Mesenchymal stem cell (in vitro differentiated cells and primary cell): ENCODE data around the gene BST2.
A peak's percentile ranks its signal among the peaks of the same experiment; 100 is the strongest.

Source experiments
- DNase-seq: peaks from one replicate; pipeline ENCODE4 v3.0.0-alpha.2; 2013
- H2AFZ ChIP-seq: one replicate; pipeline ENCODE4 v1.6.1; 2013; ENCODE audit warnings: low read depth, mild to moderate bottlenecking, control low read depth, inconsistent platforms, low read length, moderate library complexity
- H2AK5ac ChIP-seq: 2 replicates; pipeline ENCODE4 v1.6.1; 2013; ENCODE audit warnings: low read length, moderate library complexity, mild to moderate bottlenecking, inconsistent platforms; ENCODE audit not compliant: severe bottlenecking
- H2BK120ac ChIP-seq: one replicate; pipeline ENCODE4 v1.6.1; 2013; ENCODE audit warnings: low read depth, mild to moderate bottlenecking, inconsistent platforms, low read length, moderate library complexity
- H2BK12ac ChIP-seq, 2 experiments: one replicate each; pipeline ENCODE4 v1.6.1; 2013; ENCODE audit warnings: inconsistent platforms in 2 of 2, low read length in 2 of 2, mild to moderate bottlenecking in 2 of 2, moderate library complexity in 2 of 2, control low read depth in 1 of 2
- H2BK15ac ChIP-seq: one replicate; pipeline ENCODE4 v1.6.1; 2013; ENCODE audit warnings: mild to moderate bottlenecking, low read depth, inconsistent platforms; ENCODE audit not compliant: poor library complexity, severe bottlenecking
- H2BK5ac ChIP-seq: 2 replicates; pipeline ENCODE4 v1.6.1; 2013; ENCODE audit warnings: low read depth, mild to moderate bottlenecking, low read length, control low read depth, inconsistent platforms; ENCODE audit not compliant: poor library complexity, severe bottlenecking
- H3K14ac ChIP-seq, 2 experiments: one replicate each; pipeline ENCODE4 v1.6.1; 2013; ENCODE audit warnings: inconsistent platforms in 2 of 2, low read length in 2 of 2, control low read depth in 1 of 2, mild to moderate bottlenecking in 1 of 2, moderate library complexity in 1 of 2
- H3K18ac ChIP-seq, 2 experiments: one replicate each; pipeline ENCODE4 v1.6.1; 2013; ENCODE audit warnings: inconsistent platforms in 2 of 2, low read length in 2 of 2, control low read depth in 1 of 2, low read depth in 1 of 2, mild to moderate bottlenecking in 1 of 2
- H3K23ac ChIP-seq, 2 experiments: one replicate each; pipeline ENCODE4 v1.6.1; 2013; ENCODE audit warnings: inconsistent platforms in 2 of 2, low read length in 2 of 2, mild to moderate bottlenecking in 2 of 2, moderate library complexity in 2 of 2, control low read depth in 1 of 2
- H3K27ac ChIP-seq: 2 replicates; pipeline ENCODE4 v1.5.1; 2013; ENCODE audit warnings: mild to moderate bottlenecking, moderate library complexity, low read length, control low read depth, inconsistent platforms; ENCODE audit not compliant: poor library complexity, severe bottlenecking
- H3K27me3 ChIP-seq, 2 experiments: 2 replicates each; pipeline versions ENCODE4 v1.6.1 to v1.7.0; 2013; ENCODE audit warnings: low read length in 2 of 2, mild to moderate bottlenecking in 2 of 2, moderate library complexity in 2 of 2, control low read depth in 1 of 2, inconsistent platforms in 1 of 2; ENCODE audit not compliant: control insufficient read depth in 1 of 2, insufficient read depth in 1 of 2
- H3K36me3 ChIP-seq, 2 experiments: 2 replicates each; pipeline versions ENCODE4 v1.6.1 to v1.7.0; 2013; ENCODE audit warnings: low read length in 2 of 2, control low read depth in 1 of 2, inconsistent platforms in 1 of 2, low read depth in 1 of 2, mild to moderate bottlenecking in 1 of 2; ENCODE audit not compliant: insufficient read depth in 2 of 2, control insufficient read depth in 1 of 2
- H3K4ac ChIP-seq, 2 experiments: one replicate each; pipeline ENCODE4 v1.6.1; 2013; ENCODE audit warnings: inconsistent platforms in 2 of 2, low read length in 2 of 2, mild to moderate bottlenecking in 2 of 2, moderate library complexity in 2 of 2, control low read depth in 1 of 2, low read depth in 1 of 2
- H3K4me1 ChIP-seq: 2 replicates; pipeline ENCODE4 v1.6.1; 2013; ENCODE audit warnings: low read depth, low read length, control low read depth; ENCODE audit not compliant: control insufficient read depth, insufficient read depth
- H3K4me2 ChIP-seq: 2 replicates; pipeline ENCODE4 v1.6.1; 2013; ENCODE audit warnings: low read length, mild to moderate bottlenecking, inconsistent platforms; ENCODE audit not compliant: poor library complexity, severe bottlenecking
- H3K4me3 ChIP-seq, 2 experiments: 2 replicates each; pipeline versions ENCODE4 v1.5.1 to v1.7.0; 2013; ENCODE audit warnings: low read length in 2 of 2, mild to moderate bottlenecking in 2 of 2, control low read depth in 1 of 2, low read depth in 1 of 2; ENCODE audit not compliant: insufficient read depth in 1 of 2
- H3K79me1 ChIP-seq: replicated peaks from 2 replicates; pipeline ENCODE4 v1.6.1; 2013; ENCODE audit warnings: mild to moderate bottlenecking, control low read depth, low read length, inconsistent platforms; ENCODE audit not compliant: poor library complexity, severe bottlenecking
- H3K9ac ChIP-seq: 2 replicates; pipeline ENCODE4 v1.7.0; 2013; ENCODE audit warnings: mild to moderate bottlenecking, low read length, moderate library complexity
- H3K9me3 ChIP-seq: 2 replicates; pipeline ENCODE4 v1.7.0; 2013; ENCODE audit warnings: mild to moderate bottlenecking, low read length; ENCODE audit not compliant: control insufficient read depth
- H4K8ac ChIP-seq: one replicate; pipeline ENCODE4 v1.6.1; 2013; ENCODE audit warnings: inconsistent platforms, mild to moderate bottlenecking, low read length, moderate library complexity
- H4K91ac ChIP-seq: one replicate; pipeline ENCODE4 v1.6.1; 2013; ENCODE audit warnings: mild to moderate bottlenecking, low read length, inconsistent platforms
- WGBS: methylation state at CpG from one replicate; pipeline ENCODE4 v1.1.7; 2013; ENCODE audit warnings: mixed read lengths; 5-methylcytosine and 5-hydroxymethylcytosine counted together

BST2 gene

DNA sequence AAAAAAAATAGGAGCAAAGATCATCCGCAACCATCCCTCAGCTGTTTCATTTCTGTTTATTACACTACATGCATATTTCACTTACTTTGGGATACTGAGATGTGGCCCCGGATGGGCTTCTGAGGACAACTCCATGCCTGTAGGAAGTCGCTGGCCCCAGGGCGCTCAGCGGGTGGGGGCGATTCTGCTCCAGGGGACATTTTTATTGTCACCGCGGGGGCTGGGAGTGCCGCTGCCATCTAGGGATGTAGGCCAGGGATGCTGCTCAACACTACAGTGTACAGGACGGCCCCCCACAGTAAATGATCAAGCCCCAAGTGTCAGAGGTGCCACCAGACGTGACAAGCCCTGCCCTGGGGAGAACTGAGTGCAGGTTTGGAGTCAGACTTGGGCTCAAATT, 6.4 kb upstream of the BST2 start:
- H3K27ac ChIP-seq: no peak overlapping the region
- DNase-seq: no peak
- H3K4me1 ChIP-seq: peaks cover 2% of the 10 kb centered on the region
- H4K8ac ChIP-seq: peak overlapping the region; percentile 33
- no peak overlapping the region for H2BK5ac ChIP-seq
- H2BK120ac ChIP-seq: peak overlapping the region; percentile 94
- no peaks in the 10 kb centered on the region for H3K9me3 ChIP-seq
- peak overlapping the region; percentile 31 to 71 for H3K18ac ChIP-seq
- H3K27me3 ChIP-seq: peaks cover 6 to 30% of the 10 kb centered on the region in 2 experiments
- 80% methylated on average over 11 of the region's 11 CpGs for WGBS
- no peak overlapping the region for H3K23ac ChIP-seq
- H3K9ac ChIP-seq: no peak overlapping the region
- no peaks in the 10 kb centered on the region for H3K36me3 ChIP-seq
- H2BK15ac ChIP-seq: peak overlapping the region; percentile 1
- no peaks in the 10 kb centered on the region for H3K79me1 ChIP-seq
- no peak overlapping the region for H3K4me3 ChIP-seq
- H3K14ac ChIP-seq: peak overlapping the region in 1 of 2 experiments; percentile 91
- peak overlapping the region; percentile 77 for H2AFZ ChIP-seq
- peak overlapping the region; percentile 74 for H4K91ac ChIP-seq
- H2BK12ac ChIP-seq: peak overlapping the region; percentile 51 to 99
- peak overlapping the region; percentile 62 to 97 for H3K4ac ChIP-seq
- no peak overlapping the region for H3K4me2 ChIP-seq
- H2AK5ac ChIP-seq: no peak overlapping the region

DNA sequence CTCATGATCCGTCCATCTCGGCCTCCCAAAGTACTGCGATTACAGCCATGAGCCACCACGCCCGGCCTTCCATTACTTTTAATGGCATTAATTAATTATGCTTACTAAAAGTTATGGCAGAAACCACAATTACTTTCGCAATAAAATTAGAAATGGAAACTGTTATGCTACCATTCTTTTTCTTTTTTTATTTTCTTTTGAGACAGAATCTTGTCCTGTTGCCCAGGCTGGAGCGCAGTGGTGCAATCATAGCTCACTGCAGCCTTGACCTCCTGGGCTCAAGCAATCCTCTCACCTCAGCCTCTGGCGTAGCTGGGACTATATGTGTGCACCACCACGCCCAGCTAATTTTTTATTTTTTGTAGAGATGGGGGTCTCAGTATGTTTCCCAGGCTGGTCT, 4.6 kb upstream of the BST2 start:
- H2BK120ac ChIP-seq: no peak overlapping the region
- no peak overlapping the region for H2BK5ac ChIP-seq
- no peak overlapping the region for H3K14ac ChIP-seq
- H3K4me1 ChIP-seq: peaks cover 11% of the 10 kb centered on the region
- H3K9me3 ChIP-seq: no peaks in the 10 kb centered on the region
- no peaks in the 10 kb centered on the region for H3K36me3 ChIP-seq
- H3K18ac ChIP-seq: no peak overlapping the region
- H3K27me3 ChIP-seq: peaks cover 4 to 18% of the 10 kb centered on the region in 2 experiments
- no peak overlapping the region for H3K4me2 ChIP-seq
- no peak for DNase-seq
- no peak overlapping the region for H3K23ac ChIP-seq
- H4K8ac ChIP-seq: no peak overlapping the region
- H2BK12ac ChIP-seq: no peak overlapping the region
- 95% methylated on average over 7 of the region's 9 CpGs for WGBS
- H3K4me3 ChIP-seq: no peak overlapping the region
- H2AK5ac ChIP-seq: no peak overlapping the region
- H3K4ac ChIP-seq: no peak overlapping the region
- H2AFZ ChIP-seq: no peak overlapping the region
- no peak overlapping the region for H3K27ac ChIP-seq
- no peak overlapping the region for H2BK15ac ChIP-seq
- no peaks in the 10 kb centered on the region for H3K79me1 ChIP-seq
- H3K9ac ChIP-seq: no peak overlapping the region
- H4K91ac ChIP-seq: no peak overlapping the region

DNA sequence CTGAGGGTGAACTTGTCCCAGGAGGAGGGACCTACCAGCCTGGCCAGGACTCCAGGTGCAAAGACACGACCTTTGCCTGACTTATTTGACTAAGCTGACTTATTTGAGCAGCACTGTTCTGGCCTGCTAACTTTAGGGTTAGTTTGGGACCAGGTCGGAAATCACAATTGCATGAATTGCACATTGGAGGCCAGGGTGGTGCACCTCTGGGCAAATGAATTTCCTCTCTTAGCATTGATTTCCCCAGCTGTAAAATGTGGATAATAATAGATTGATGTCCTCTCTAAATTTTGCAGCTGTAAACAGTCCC, 1.4 kb upstream of the BST2 start:
- no peaks in the 10 kb centered on the region for H3K36me3 ChIP-seq
- H3K9ac ChIP-seq: no peak overlapping the region
- peak overlapping the region in 1 of 2 experiments; percentile 54 for H3K4me3 ChIP-seq
- H4K8ac ChIP-seq: peak overlapping the region; percentile 45
- H2BK5ac ChIP-seq: no peak overlapping the region
- H3K4ac ChIP-seq: peak overlapping the region; percentile 6 to 29
- H3K18ac ChIP-seq: peak overlapping the region; percentile 25 to 29
- no peaks in the 10 kb centered on the region for H3K9me3 ChIP-seq
- peaks cover 15% of the 10 kb centered on the region for H3K4me1 ChIP-seq
- H3K27me3 ChIP-seq: peaks cover 6 to 18% of the 10 kb centered on the region in 2 experiments
- DNase-seq: no peak
- H3K27ac ChIP-seq: no peak overlapping the region
- H3K4me2 ChIP-seq: no peak overlapping the region
- H2BK15ac ChIP-seq: no peak overlapping the region
- H2BK12ac ChIP-seq: peak overlapping the region in 1 of 2 experiments; percentile 70
- H3K14ac ChIP-seq: no peak overlapping the region
- H3K23ac ChIP-seq: no peak overlapping the region
- peak overlapping the region; percentile 88 for H4K91ac ChIP-seq
- H2AFZ ChIP-seq: no peak overlapping the region
- H2BK120ac ChIP-seq: no peak overlapping the region
- H2AK5ac ChIP-seq: no peak overlapping the region
- WGBS: 71% methylated on average over 1 of the region's 2 CpGs
- no peaks in the 10 kb centered on the region for H3K79me1 ChIP-seq

DNA sequence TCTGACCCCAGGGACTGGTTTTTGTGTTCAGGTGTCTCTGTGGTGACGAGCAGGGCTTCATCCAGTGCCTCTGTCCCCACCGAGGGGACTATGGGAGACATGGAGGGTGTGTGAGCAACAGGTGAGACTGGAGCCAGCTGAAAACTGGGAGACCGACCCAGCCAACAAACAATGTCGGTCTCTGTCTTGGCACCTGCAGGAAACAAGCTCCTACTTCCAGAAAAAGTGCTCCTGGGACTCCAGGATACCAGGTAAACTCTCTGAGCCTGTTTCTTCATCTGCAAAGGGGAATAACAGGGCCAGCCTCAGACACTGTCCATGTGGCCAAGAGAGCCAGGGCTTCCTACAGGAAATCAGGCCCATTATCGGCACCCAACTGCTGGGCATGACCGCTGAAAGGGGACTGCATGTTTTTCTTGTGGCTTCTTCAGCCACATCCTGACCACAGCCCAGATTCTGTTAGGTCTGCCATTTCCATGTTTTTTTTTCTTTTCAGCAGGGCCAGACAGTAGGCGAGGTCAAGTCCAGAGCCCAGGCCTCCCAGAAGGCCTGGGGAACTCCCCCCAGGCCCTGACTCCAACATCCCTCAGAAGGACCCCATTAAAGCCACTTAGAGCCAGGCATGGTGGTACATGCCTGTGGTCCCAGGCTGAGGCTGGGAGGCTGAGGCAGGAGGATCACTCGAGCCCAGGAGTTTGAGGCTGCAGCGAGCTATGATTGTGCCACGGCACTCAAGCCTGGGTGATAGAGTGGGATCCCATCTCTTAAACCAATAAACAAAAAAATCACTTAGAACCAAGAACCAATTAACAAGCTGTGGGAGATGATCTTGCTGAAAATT, 836 bp upstream of the BST2 start:
- Histone ChIP-seq H2AK5ac (peak overlapping the region; percentile 2), H3K9me3 (no peaks in the 10 kb centered on the region), H3K9ac (no peak overlapping the region), H3K79me1 (no peaks in the 10 kb centered on the region), H2BK15ac (peak overlapping the region; percentile 44), H3K4ac (peak overlapping the region; percentile 61 to 85), H3K18ac (peak overlapping the region; percentile 25 to 81), H3K36me3 (no peaks in the 10 kb centered on the region), H3K4me1 (peaks cover 15% of the 10 kb centered on the region), H4K91ac (peak overlapping the region; percentile 88), H3K27ac (peak overlapping the region; percentile 7), H3K14ac (peak overlapping the region in 1 of 2 experiments; percentile 78), H2BK12ac (peak overlapping the region; percentile 29 to 84), H2AFZ (peak overlapping the region; percentile 8), H3K4me2 (no peak overlapping the region), H2BK120ac (peak overlapping the region; percentile 42), H4K8ac (peak overlapping the region; percentile 58), H3K27me3 (peaks cover 6 to 15% of the 10 kb centered on the region in 2 experiments), H3K23ac (no peak overlapping the region), H3K4me3 (peak overlapping the region in 1 of 2 experiments; percentile 59), H2BK5ac (no peak overlapping the region)
- peak; percentile 76 for DNase-seq
- 74% methylated on average over 8 of the region's 10 CpGs for WGBS
